HG02884 (cell line): ENCODE measurements around the gene CHURC1.

Source experiments
- ATAC-seq: cut with Tn5 transposase; IDR thresholded peaks from one replicate; pipeline ENCODE4 v1.9.1; 2021; ENCODE audit warnings: mild to moderate bottlenecking, moderate library complexity; ENCODE audit not compliant: unreplicated experiment

The CHURC1 gene

GRCh38 chr14:64954491-64955240, 40.4 kb downstream of the CHURC1 start:
- no peak for ATAC-seq

GRCh38 chr14:64955297-64955696, 41.0 kb downstream of the CHURC1 start:
- ATAC-seq = no peak

GRCh38 chr14:64956697-64957406, 42.6 kb downstream of the CHURC1 start:
- ATAC-seq = no peak

GRCh38 chr14:64958201-64958600, 43.9 kb downstream of the CHURC1 start:
- no peak for ATAC-seq

GRCh38 chr14:64958743-64959142, 44.5 kb downstream of the CHURC1 start:
- no peak for ATAC-seq

- ATAC-seq = no peak
Observed at GRCh38 chr14:64960762-64961276, 46.6 kb downstream of the CHURC1 start.

- ATAC-seq = no peak
Observed at GRCh38 chr14:64963611-64964010, 49.4 kb downstream of the CHURC1 start.

GRCh38 chr14:64965356-64966000, 51.2 kb downstream of the CHURC1 start:
- ATAC-seq = no peak

- ATAC-seq = no peak
Observed at GRCh38 chr14:64966976-64967375, 52.7 kb downstream of the CHURC1 start.

- ATAC-seq = no peak
Observed at GRCh38 chr14:64968167-64968566, 53.9 kb downstream of the CHURC1 start.

GRCh38 chr14:64968651-64969050, 54.4 kb downstream of the CHURC1 start:
- no peak for ATAC-seq

GRCh38 chr14:64970041-64970440, 55.8 kb downstream of the CHURC1 start:
- ATAC-seq = no peak

- ATAC-seq = no peak
Observed at GRCh38 chr14:64970776-64971477, 56.7 kb downstream of the CHURC1 start.

- no peak for ATAC-seq
Observed at GRCh38 chr14:64971491-64971942, 57.3 kb downstream of the CHURC1 start.

- ATAC-seq = peak; percentile 44
Observed at GRCh38 chr14:64971943-64972791, 57.9 kb downstream of the CHURC1 start, which contains the start of gene RAB15. RAB15 (minus strand) TSS chr14:64972336; CDS start chr14:64972076, 260 bp downstream.

- no peak for ATAC-seq
Observed at GRCh38 chr14:64973026-64973442, 58.8 kb downstream of the CHURC1 start.

GRCh38 chr14:64973826-64974225, 59.6 kb downstream of the CHURC1 start:
- ATAC-seq = no peak

GRCh38 chr14:64974563-64974962, 60.3 kb downstream of the CHURC1 start:
- no peak for ATAC-seq

GRCh38 chr14:64979336-64980074, 65.2 kb downstream of the CHURC1 start:
- ATAC-seq = no peak
